Prostate gland (tissue), 2 donors: ENCODE measurements around the gene HPX. TPM values are rescaled to one million over a fixed set of nuclear protein-coding genes. Genes with fewer than 3 reads are reported as not detected.

Experiments
- DNase-seq: peaks from one replicate; pipeline ENCODE4 v3.0.0-alpha.2; 2019; ENCODE audit warnings: low spot score
- H3K27ac ChIP-seq, 2 donors: fragments of 200-600 bp; sonication (generic); 2 replicates each; pipeline ENCODE4 v1.5.1; 2017 to 2019
- H3K27me3 ChIP-seq: fragments of 200-600 bp; sonication (generic); replicated peaks from 2 replicates; pipeline ENCODE4 v1.5.1; 2019; ENCODE audit not compliant: insufficient read depth
- H3K36me3 ChIP-seq, 2 donors: fragments of 200-600 bp; sonication (generic); 1 replicate in 1 of 2; 2 replicates in 1 of 2; pipeline versions ENCODE4 v1.5.1 to v1.8.1; 2017 to 2019
- H3K4me1 ChIP-seq: fragments of 200-600 bp; sonication (generic); replicated peaks from 2 replicates; pipeline ENCODE4 v1.5.1; 2019
- H3K4me3 ChIP-seq, 2 donors: fragments of 200-600 bp; sonication (generic); 2 replicates each; pipeline ENCODE4 v1.5.1; 2017 to 2019
- H3K9me3 ChIP-seq: fragments of 200-600 bp; sonication (generic); 2 replicates; pipeline ENCODE4 v1.5.1; 2017
- CTCF ChIP-seq, 4 experiments: fragments of 200-600 bp in 2 of 4; fragments of 450-650 bp in 2 of 4; sonication (generic) in 2 of 4; IDR thresholded peaks; 1 replicate in 3 of 4; 2 replicates in 1 of 4; pipeline ENCODE4 v1.5.1; 2016 to 2019; ENCODE audit warnings: antibody characterized with exemption in 4 of 4, mild to moderate bottlenecking in 2 of 4, moderate library complexity in 2 of 4
- POLR2A ChIP-seq: fragments of 450-650 bp; IDR thresholded peaks from one replicate; pipeline ENCODE4 v1.6.1; 2016; ENCODE audit warnings: antibody characterized with exemption, mild to moderate bottlenecking
- POLR2AphosphoS5 ChIP-seq: sonication (generic); formaldehyde crosslinking; IDR thresholded peaks from one replicate; pipeline ENCODE4 v1.6.1; 2017; ENCODE audit warnings: antibody characterized with exemption
- WGBS: methylation state at CpG from one replicate; pipeline ENCODE4 v1.1.5; 2018; 5-methylcytosine and 5-hydroxymethylcytosine counted together
- intact Hi-C: fragments of 100-400 bp; cut with DNase I; formaldehyde crosslinking; loops from one replicate; pipeline ENCODE4 v1.14.2; 2022
- total RNA-seq, 2 donors: library from RNA; depleted of rRNA; stranded (reverse); fragments of >200 nt; gene quantifications; one replicate each; pipeline ENCODE4 v1.1.0, GENCODE V29; 2016

The HPX gene
- total RNA-seq, 2 donors from 2014 or later: 1.2 to 4.7 TPM

- WGBS: 71% methylated on average over 3 of the region's 3 CpGs
- Histone ChIP-seq H3K27ac (no peak overlapping the region), H3K27me3 (no peaks in the 10 kb centered on the region), H3K4me3 (no peak overlapping the region), H3K36me3 (peaks cover 0 to 5% of the 10 kb centered on the region in 2 donors), H3K4me1 (peaks cover 3% of the 10 kb centered on the region), H3K9me3 (no peaks in the 10 kb centered on the region)
- intact Hi-C loops: no loop called here
- TF ChIP-seq CTCF (IDR thresholded peaks at IDR 0.05) (no peak), POLR2A (no peak), POLR2AphosphoS5 (no peak)
- DNase-seq: no peak
These were observed 25.9 kb downstream of the HPX start for GRCh38 chr11:6414874-6415328.

- H3K4me3 ChIP-seq: no peak overlapping the region
- no peak overlapping the region for H3K27ac ChIP-seq
- H3K9me3 ChIP-seq: no peaks in the 10 kb centered on the region
- WGBS: 85% methylated on average over 12 of the region's 12 CpGs
- H3K27me3 ChIP-seq: no peaks in the 10 kb centered on the region
- TF ChIP-seq CTCF (IDR thresholded peaks at IDR 0.05) (no peak), POLR2AphosphoS5 (no peak)
- H3K36me3 ChIP-seq: peaks cover 0 to 5% of the 10 kb centered on the region in 2 donors
- DNase-seq: no peak
- H3K4me1 ChIP-seq: no peaks in the 10 kb centered on the region
- intact Hi-C loops: no loop called here
These were observed 27.0 kb downstream of the HPX start for GRCh38 chr11:6413791-6414201.

- Histone ChIP-seq H3K4me3 (no peak overlapping the region), H3K36me3 (peaks cover 0 to 5% of the 10 kb centered on the region in 2 donors), H3K4me1 (no peaks in the 10 kb centered on the region), H3K9me3 (no peaks in the 10 kb centered on the region), H3K27me3 (no peaks in the 10 kb centered on the region), H3K27ac (no peak overlapping the region)
- TF ChIP-seq POLR2A: no peak
- TF ChIP-seq CTCF (IDR thresholded peaks at IDR 0.05): no peak
- TF ChIP-seq POLR2AphosphoS5: no peak
- DNase-seq: no peak
- WGBS: 79% methylated on average over 10 of the region's 10 CpGs
- intact Hi-C loops: no loop called here
These were observed 29.2 kb downstream of the HPX start for GRCh38 chr11:6411594-6412031.

GRCh38 chr11:6410695-6411430 lies 29.9 kb downstream of the HPX start:
- DNase-seq: no peak
- 94% methylated on average over 23 of the region's 23 CpGs for WGBS
- no peak overlapping the region for H3K4me3 ChIP-seq
- H3K27ac ChIP-seq: no peak overlapping the region
- H3K9me3 ChIP-seq: no peaks in the 10 kb centered on the region
- H3K36me3 ChIP-seq: peaks cover 0 to 5% of the 10 kb centered on the region in 2 donors
- TF ChIP-seq CTCF (IDR thresholded peaks at IDR 0.05) (no peak), POLR2A (no peak), POLR2AphosphoS5 (no peak)
- H3K27me3 ChIP-seq: no peaks in the 10 kb centered on the region
- intact Hi-C loops: no loop called here
- no peaks in the 10 kb centered on the region for H3K4me1 ChIP-seq

- Histone ChIP-seq H3K4me1 (no peaks in the 10 kb centered on the region), H3K27me3 (no peaks in the 10 kb centered on the region), H3K27ac (no peak overlapping the region), H3K4me3 (no peak overlapping the region), H3K36me3 (peaks cover 0 to 5% of the 10 kb centered on the region in 2 donors), H3K9me3 (no peaks in the 10 kb centered on the region)
- 27% methylated on average over 2 of the region's 2 CpGs for WGBS
- intact Hi-C loops: no loop called here
- no peak for DNase-seq
- TF ChIP-seq POLR2AphosphoS5: no peak
- no peak for TF ChIP-seq POLR2A
- TF ChIP-seq CTCF (IDR thresholded peaks at IDR 0.05): no peak
These were observed 34.4 kb downstream of the HPX start for GRCh38 chr11:6406370-6406769.
